K562 treated with DMSO at 1 percent for 12 hours (cell line): Measurements from ENCODE around the gene LUM. TPM values are rescaled to one million over a fixed set of nuclear protein-coding genes. Genes with fewer than 3 reads are reported as not detected.

ENCODE experiments used
- total RNA-seq: library from RNA; unstranded; fragments of 300-600 nt; gene quantifications from 2 replicates; pipeline ENCODE4 v1.2.3, GENCODE V29; 2022; ENCODE audit not compliant: insufficient read depth

LUM gene, protein sequence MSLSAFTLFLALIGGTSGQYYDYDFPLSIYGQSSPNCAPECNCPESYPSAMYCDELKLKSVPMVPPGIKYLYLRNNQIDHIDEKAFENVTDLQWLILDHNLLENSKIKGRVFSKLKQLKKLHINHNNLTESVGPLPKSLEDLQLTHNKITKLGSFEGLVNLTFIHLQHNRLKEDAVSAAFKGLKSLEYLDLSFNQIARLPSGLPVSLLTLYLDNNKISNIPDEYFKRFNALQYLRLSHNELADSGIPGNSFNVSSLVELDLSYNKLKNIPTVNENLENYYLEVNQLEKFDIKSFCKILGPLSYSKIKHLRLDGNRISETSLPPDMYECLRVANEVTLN
- total RNA-seq = not detected in 2 replicates

DNA sequence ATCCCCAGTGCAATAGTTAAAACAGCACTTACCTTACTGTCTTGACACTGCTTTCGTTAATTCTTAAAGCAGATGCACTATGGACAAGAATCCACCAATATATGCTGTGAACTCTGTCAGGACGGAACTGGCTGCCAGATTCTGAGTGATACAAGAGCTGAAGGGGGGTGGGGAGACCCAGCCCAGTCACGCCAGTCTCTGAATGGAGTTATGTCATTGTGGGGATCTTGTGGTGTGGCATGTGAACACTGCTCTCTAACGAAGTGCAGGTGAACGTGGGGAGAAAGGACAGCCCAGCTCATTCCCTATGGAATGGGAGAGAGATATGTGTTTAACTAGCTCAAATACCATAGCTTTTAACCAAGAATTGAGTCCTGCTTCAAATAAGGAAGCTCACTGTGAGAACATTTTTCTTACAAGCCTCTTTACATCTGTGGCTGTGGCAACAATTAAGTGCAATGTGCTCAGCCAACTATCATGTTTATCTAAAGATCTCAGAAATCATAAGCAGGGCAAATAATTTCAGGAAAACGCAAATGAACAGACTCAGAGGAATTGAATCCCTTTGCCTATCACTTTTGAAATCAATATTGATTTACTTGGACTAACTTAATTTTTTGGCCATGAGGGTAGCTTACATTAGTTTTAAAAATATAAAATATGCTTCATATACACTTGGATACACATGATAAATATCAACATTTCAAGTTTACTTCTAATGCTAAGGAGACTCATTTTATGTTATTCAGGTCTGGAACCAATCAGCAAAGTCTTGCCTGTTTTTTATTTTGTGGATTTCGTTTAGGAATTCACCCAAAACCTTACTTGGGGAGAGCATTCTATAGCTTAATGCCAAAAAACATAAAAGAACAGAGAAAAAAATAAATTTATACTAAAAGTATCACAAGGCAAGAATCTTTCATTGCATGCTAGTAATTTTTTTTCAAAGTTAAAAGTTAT is at the start of gene LUM:
LUM (minus strand) TSS at position 129 of the 960 bp plus-strand sequence. CDS start 2,515 bp downstream, outside the sequence.

DNA sequence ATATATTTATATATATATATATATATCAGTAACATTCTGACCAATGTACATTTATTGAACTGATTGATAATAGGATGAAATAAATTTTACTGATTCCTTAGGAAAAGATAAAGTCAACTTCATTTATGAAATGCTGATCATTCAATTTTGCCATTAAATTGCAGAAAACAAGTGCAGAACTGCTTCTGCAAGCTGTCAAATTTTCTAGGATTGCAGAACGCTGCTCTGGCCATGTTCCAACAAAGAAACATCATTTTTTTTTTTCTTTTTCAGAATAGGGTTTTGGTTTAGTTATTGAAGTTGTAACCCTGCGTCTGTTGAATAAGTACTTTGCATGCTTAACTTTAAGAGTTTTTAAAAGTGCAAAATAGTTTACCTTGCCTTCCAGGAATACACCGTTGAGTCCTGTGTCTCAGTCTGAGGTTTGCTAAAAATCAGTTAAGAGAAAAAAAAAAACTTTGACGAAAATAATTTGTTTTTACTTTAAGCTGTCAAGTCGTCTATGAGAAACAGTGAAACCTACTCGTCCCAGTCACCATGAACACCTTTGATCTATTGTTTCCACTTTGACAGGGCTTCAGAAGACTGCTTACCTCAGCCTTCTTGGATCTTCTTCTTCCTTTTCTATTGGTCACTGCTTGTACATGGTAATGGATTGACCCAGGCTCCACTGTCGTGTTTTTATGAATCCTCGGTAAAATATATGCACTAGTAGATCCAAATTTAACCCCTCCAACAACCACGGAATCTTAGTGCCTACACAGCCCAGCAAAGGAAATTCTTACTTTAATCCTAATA is 53.7 kb downstream of the LUM start, which contains the start of gene KERA:
KERA (minus strand) TSS at position 657 of the 798 bp plus-strand sequence. CDS start 1,743 bp downstream, outside the sequence.

Other genes with a start within 250 kb of the LUM start
- gene CCER1, start 156.3 kb downstream of the LUM start, total RNA-seq = not detected in 2 replicates
- gene EPYC, start 106.5 kb downstream of the LUM start, total RNA-seq = not detected in 2 replicates
- gene KERA, start 53.5 kb downstream of the LUM start, total RNA-seq = not detected in 2 replicates
- gene DCN, start 71.3 kb upstream of the LUM start, total RNA-seq = 1.0 and 1.3 TPM in 2 replicates